ENCODE data around the gene FGF14.
"Not testable (repeated sequence)": the region's sequence is repeated elsewhere in the genome, so short reads cannot be mapped to it uniquely, and the experiment has no call there.

Gene FGF14

GRCh38 chr13:102017248-102017647 lies 384.6 kb downstream of the FGF14 start:
- H3K27ac Mint-ChIP-seq = no peak overlapping the region
- no peaks in the 10 kb centered on the region for H3K4me1 Mint-ChIP-seq
- no peaks in the 10 kb centered on the region for H3K27me3 Mint-ChIP-seq
- H3K9me3 Mint-ChIP-seq = peaks cover 28 to 38% of the 10 kb centered on the region in 2 donors
- no peak overlapping the region for H3K4me3 Mint-ChIP-seq
- no peak for ATAC-seq
- DNase-seq = no peak

DNA sequence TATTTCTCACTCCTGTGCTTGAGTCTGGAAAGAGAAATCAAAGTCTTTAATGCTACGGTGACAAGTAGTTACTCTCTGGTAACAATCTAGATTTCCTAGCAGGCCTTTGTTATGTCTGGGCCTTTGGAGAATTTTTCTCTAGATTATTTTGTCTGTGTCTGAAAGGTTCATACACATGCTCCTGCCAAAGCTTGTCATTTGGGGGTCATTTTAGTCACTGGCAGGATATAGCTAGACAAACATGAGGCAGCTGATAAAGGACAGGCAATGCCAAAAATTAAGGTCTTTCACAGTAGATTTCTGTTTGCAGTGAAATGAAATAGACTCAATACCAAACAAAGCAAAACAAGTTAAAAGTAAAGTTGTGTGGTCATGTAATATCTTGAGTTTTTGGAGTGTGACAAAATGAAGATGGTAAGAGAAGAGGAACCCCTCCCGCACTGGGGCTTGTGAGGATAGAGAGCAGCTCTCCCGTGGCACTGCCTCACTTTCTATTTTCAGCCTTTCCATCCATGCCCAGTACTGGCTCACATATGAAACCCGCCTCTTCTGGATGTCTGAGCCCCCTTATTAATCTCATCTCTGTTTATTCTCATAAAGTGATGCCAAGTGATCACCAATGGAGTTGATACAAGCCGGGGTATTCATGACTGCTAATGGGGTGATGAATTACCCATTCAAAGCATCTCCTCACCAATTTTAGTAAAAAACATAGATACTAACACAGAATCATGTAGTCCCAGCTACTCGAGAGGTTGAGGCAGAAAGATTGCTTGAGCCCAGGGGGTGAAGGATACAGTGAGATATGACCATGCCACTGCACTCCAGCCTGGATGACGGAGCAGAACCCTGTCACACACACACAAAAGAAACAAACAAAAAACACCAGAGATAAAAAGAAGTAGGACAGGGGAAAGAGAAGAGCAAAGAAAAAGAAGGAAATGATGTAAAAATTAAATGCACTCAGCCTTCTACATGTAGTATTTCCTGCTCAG lies 389.3 kb downstream of the FGF14 start:
- no peak overlapping the region for H3K27ac Mint-ChIP-seq
- no peaks in the 10 kb centered on the region for H3K4me1 Mint-ChIP-seq
- no peak for DNase-seq
- ATAC-seq = no peak
- no peaks in the 10 kb centered on the region for H3K27me3 Mint-ChIP-seq
- H3K9me3 Mint-ChIP-seq = peaks cover 3 to 9% of the 10 kb centered on the region in 2 donors
- H3K4me3 Mint-ChIP-seq = no peak overlapping the region

DNA sequence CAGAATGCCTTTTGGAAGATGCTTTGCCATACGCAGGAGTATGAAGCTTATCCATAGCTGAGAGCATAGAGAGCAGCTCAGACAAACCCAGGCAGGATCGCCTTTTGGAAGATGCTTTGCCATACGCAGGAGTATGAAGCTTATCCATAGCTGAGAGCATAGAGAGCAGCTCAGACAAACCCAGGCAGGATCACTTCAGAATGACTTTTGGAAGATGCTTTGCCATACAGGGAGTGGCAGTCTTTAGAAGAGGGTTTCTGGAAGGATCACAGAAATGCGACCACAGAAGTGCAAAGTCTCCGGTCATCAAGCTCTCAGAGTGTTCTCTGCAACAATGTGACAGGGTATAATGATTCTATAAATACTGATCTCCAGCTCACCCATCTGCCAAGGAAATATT lies 390.4 kb downstream of the FGF14 start:
- H3K4me3 Mint-ChIP-seq, H3K27ac Mint-ChIP-seq, H3K9me3 Mint-ChIP-seq, H3K4me1 Mint-ChIP-seq, H3K27me3 Mint-ChIP-seq, ATAC-seq, DNase-seq: not testable (repeated sequence)

DNA sequence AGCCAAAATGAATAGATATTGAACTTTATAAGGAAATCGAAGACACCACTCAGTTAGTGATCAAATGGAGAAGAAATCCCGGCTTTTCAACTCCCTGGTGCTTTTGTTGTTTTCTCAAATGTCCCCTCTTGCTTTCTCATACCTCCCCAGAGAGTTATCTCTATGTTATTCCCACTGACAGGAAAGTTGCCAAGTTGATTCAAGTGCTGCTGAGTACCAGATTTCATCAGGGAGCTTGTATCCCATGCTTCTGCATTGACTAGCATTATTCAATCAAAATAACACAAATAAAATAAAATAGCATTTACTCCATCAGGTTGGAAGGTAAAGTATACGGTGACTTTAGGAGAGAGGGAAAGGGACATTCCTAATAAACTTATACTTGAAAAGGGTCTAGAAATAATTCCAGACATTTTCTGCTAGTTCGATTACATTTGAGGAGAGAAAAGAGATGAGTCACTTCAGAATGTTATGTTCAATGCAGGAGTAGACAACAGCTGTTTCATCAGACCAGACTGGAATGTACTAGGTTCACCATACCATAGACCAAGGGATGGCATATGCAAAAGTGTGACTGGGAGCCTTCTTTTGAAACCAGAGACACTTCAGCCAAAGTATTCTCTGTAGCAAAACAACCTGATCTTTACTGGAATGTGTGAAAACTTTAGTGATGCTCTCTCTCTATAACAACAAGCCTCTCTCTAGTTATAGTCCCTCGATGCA lies 397.8 kb downstream of the FGF14 start:
- ATAC-seq = no peak
- H3K4me1 Mint-ChIP-seq = no peaks in the 10 kb centered on the region
- H3K4me3 Mint-ChIP-seq = no peak overlapping the region
- no peaks in the 10 kb centered on the region for H3K27me3 Mint-ChIP-seq
- no peak overlapping the region for H3K27ac Mint-ChIP-seq
- H3K9me3 Mint-ChIP-seq = no peaks in the 10 kb centered on the region
- DNase-seq = no peak

- ATAC-seq (no peak), DNase-seq (no peak)
- no peaks in the 10 kb centered on the region for H3K9me3 Mint-ChIP-seq
- no peaks in the 10 kb centered on the region for H3K4me1 Mint-ChIP-seq
- H3K27me3 Mint-ChIP-seq = no peaks in the 10 kb centered on the region
- H3K4me3 Mint-ChIP-seq = no peak overlapping the region
- H3K27ac Mint-ChIP-seq = no peak overlapping the region
These were observed 399.6 kb downstream of the FGF14 start for GRCh38 chr13:102002287-102002686.

GRCh38 chr13:102000764-102001163 lies 401.1 kb downstream of the FGF14 start:
- no peak overlapping the region for H3K4me3 Mint-ChIP-seq
- H3K9me3 Mint-ChIP-seq = no peaks in the 10 kb centered on the region
- DNase-seq (no peak), ATAC-seq (no peak)
- no peak overlapping the region for H3K27ac Mint-ChIP-seq
- no peaks in the 10 kb centered on the region for H3K27me3 Mint-ChIP-seq
- no peaks in the 10 kb centered on the region for H3K4me1 Mint-ChIP-seq

GRCh38 chr13:101998129-101998528 lies 403.7 kb downstream of the FGF14 start:
- Mint-ChIP-seq H3K4me3 (no peak overlapping the region), H3K27me3 (no peaks in the 10 kb centered on the region), H3K9me3 (peaks cover 0 to 3% of the 10 kb centered on the region in 2 donors), H3K4me1 (no peaks in the 10 kb centered on the region), H3K27ac (no peak overlapping the region)
- ATAC-seq (no peak), DNase-seq (no peak)

DNA sequence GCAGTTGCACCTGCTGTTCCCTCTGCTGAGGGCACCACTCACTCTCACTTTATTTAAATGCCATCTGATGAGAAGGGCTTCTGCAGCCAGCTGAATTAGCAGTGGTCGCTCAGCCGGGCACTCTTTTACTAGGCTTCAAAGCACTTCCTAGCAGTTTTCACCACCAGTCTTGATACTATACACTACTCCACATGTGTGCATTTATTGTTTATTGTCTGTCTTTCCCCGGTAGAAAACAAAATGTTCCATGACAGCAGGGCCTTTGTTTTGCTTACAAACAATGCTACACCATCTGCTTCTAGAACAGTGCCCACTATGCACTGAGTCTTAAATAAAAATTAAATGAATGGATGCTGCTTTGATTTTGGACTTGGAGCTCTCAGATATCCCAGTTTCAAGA lies 404.9 kb downstream of the FGF14 start:
- H3K4me1 Mint-ChIP-seq = no peaks in the 10 kb centered on the region
- no peak overlapping the region for H3K4me3 Mint-ChIP-seq
- H3K27me3 Mint-ChIP-seq = no peaks in the 10 kb centered on the region
- no peak for DNase-seq
- ATAC-seq = no peak
- H3K27ac Mint-ChIP-seq = no peak overlapping the region
- peaks cover 0 to 9% of the 10 kb centered on the region in 2 donors for H3K9me3 Mint-ChIP-seq

- peaks cover 7 to 16% of the 10 kb centered on the region in 2 donors for H3K9me3 Mint-ChIP-seq
- ATAC-seq (no peak), DNase-seq (no peak)
- no peak overlapping the region for H3K27ac Mint-ChIP-seq
- H3K27me3 Mint-ChIP-seq = no peaks in the 10 kb centered on the region
- no peaks in the 10 kb centered on the region for H3K4me1 Mint-ChIP-seq
- H3K4me3 Mint-ChIP-seq = no peak overlapping the region
These were observed 412.0 kb downstream of the FGF14 start for GRCh38 chr13:101989798-101990350.

- Mint-ChIP-seq H3K27ac (no peak overlapping the region), H3K4me1 (no peaks in the 10 kb centered on the region), H3K27me3 (no peaks in the 10 kb centered on the region), H3K4me3 (no peak overlapping the region), H3K9me3 (peaks cover 7 to 12% of the 10 kb centered on the region in 2 donors)
- ATAC-seq (no peak), DNase-seq (no peak)
These were observed 413.7 kb downstream of the FGF14 start for GRCh38 chr13:101988140-101988539.

DNA sequence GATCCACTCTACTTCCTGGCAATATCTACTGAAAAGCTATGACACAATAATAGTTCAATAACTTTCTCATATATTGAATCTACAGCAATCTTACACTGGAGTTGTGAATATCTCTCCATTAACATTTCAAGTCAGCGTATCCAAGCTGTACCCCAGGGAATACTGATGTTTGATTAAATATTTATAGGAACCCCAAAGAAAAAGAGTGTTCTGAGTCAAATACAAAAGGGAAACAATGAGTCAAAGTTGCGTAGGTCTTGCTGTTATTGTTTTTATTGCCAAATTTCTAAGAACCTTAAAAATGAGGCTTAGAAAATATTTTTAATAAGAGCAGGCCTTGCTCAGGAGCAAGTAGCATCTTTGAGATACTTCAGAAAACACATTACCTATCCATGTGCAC lies 415.5 kb downstream of the FGF14 start:
- Mint-ChIP-seq H3K27me3 (no peaks in the 10 kb centered on the region), H3K4me3 (no peak overlapping the region), H3K27ac (no peak overlapping the region), H3K4me1 (no peaks in the 10 kb centered on the region), H3K9me3 (peaks cover 6 to 7% of the 10 kb centered on the region in 2 donors)
- ATAC-seq (no peak), DNase-seq (no peak)

GRCh38 chr13:101985321-101985720 lies 416.5 kb downstream of the FGF14 start:
- Mint-ChIP-seq H3K4me1 (no peaks in the 10 kb centered on the region), H3K4me3 (no peak overlapping the region), H3K9me3 (peaks cover 6 to 7% of the 10 kb centered on the region in 2 donors), H3K27ac (no peak overlapping the region), H3K27me3 (no peaks in the 10 kb centered on the region)
- DNase-seq = no peak
- no peak for ATAC-seq

DNA sequence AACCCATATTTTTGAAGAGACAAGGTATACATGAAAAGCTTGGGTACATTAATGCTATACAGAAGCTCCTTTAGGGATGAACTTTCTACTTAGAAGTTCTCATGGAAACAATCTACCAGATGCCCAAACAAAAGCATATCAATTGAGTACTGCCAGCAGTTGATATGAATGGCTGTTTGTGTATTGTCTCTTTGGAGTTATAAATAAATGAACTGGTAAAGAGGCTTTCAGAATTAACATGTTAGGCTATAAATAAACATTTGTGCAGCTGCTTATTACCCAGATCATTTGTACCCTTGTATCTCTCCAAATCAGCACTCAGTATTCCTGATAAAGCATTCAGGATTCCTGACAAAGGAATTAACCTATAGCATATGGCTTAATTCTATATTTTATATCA lies 418.9 kb downstream of the FGF14 start:
- ATAC-seq = no peak
- Mint-ChIP-seq H3K27me3 (no peaks in the 10 kb centered on the region), H3K4me3 (no peak overlapping the region), H3K27ac (no peak overlapping the region), H3K9me3 (peaks cover 2% of the 10 kb centered on the region in 2 donors), H3K4me1 (no peaks in the 10 kb centered on the region)
- no peak for DNase-seq

DNA sequence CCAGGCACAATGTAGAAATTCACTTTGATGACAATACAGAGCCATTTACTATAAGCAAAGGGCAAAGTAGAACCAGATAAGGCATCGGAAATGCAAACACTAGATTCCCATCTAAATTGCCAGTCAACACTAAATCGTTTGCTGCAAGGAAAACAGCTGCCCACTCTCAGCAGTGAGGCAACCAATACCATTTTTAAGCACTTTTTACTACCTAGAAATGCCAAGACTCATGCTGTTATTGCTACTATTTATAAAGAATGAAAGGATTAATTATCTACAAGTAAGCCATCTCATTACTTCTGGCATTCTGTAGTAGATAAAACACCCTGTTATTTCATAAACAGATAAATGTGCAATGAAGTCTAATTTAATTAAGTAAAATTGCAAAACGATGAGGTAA lies 422.0 kb downstream of the FGF14 start:
- no peak overlapping the region for H3K4me3 Mint-ChIP-seq
- H3K9me3 Mint-ChIP-seq = peaks cover 0 to 4% of the 10 kb centered on the region in 2 donors
- no peaks in the 10 kb centered on the region for H3K27me3 Mint-ChIP-seq
- no peaks in the 10 kb centered on the region for H3K4me1 Mint-ChIP-seq
- ATAC-seq (no peak), DNase-seq (no peak)
- H3K27ac Mint-ChIP-seq = no peak overlapping the region

DNA sequence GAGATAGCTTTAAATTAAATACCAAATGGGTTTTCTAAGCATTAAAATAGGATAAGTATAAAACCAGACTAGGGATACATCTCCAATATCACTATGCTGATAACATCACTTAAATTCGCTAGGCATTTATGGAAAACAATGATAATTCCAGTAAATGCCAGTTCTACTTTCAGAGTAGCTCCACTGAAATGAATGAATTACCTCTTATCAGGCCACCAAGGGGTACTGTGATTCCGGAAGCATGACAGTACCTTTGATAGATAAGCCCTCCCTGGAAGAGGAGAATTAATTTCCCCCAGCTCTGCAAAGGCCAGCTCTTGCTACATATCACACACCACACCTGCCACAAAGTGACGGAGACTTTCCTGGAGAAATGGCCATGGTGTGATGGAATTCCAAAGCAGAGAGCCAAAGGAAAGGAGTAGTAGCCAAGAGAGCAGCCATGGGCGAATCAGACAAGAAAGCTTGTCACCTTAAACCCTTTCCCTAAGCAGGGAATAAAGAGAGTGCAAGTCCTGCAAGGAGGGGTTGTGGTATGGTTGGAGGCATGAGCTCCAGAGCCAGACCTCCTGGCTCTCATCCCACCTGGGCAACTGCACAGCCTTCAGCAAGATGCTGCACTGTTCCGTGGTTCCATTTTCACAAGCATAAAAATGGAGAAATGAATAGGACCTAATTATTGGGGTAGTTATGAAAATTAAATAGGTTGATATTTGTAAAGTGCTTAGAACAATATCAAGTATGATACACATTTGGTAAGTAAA lies 423.1 kb downstream of the FGF14 start:
- H3K9me3 Mint-ChIP-seq = peaks cover 0 to 4% of the 10 kb centered on the region in 2 donors
- H3K27me3 Mint-ChIP-seq = no peaks in the 10 kb centered on the region
- H3K27ac Mint-ChIP-seq = no peak overlapping the region
- ATAC-seq = no peak
- DNase-seq = no peak
- H3K4me1 Mint-ChIP-seq = no peaks in the 10 kb centered on the region
- no peak overlapping the region for H3K4me3 Mint-ChIP-seq
